ENCODE data around the gene SMYD3.

GRCh38 chr1:246155923-246156322, 351.2 kb downstream of the SMYD3 start:
- TF ChIP-seq POLR2A (IDR thresholded peaks at IDR 0.05) (no peak), CTCF (IDR thresholded peaks at IDR 0.05) (no peak)
